A673 (cell line): ENCODE results near the gene UBE2B. TPM values are rescaled to one million over a fixed set of nuclear protein-coding genes. Genes with fewer than 3 reads are reported as not detected.

Experiments
- BruUV-seq: library from RNA; stranded (reverse); fragments of 400-500 nt; replicated peaks from 2 replicates; lab custom pipeline; 2021; lab: Mats Ljungman, UMichigan
- CTCF ChIA-PET: fragments of 300-600 bp; sonication (Branson Sonifier 250); formaldehyde crosslinking; loops from one replicate; lab custom pipeline; 2022; ENCODE audit warnings: antibody characterized with exemption; lab: Charles Lee
- POLR2A ChIA-PET: fragments of 300-600 bp; sonication (Branson Sonifier 250); formaldehyde crosslinking; loops from one replicate; lab custom pipeline; 2022; ENCODE audit warnings: antibody characterized with exemption; ENCODE audit not compliant: low non-redundant PET; lab: Charles Lee
- DNase-seq: peaks from one replicate; pipeline ENCODE4 v3.0.0-alpha.2; 2015; ENCODE audit warnings: low spot score
- H3K27ac ChIP-seq: fragments of 200-600 bp; sonication (generic); 2 replicates; pipeline ENCODE4 v1.5.1; 2016; ENCODE audit warnings: mixed run types, low read depth, mild to moderate bottlenecking, mixed read lengths, antibody characterized with exemption, low read length; ENCODE audit not compliant: poor library complexity, severe bottlenecking
- H3K27me3 ChIP-seq: fragments of 200-600 bp; sonication (generic); replicated peaks from 2 replicates; pipeline ENCODE4 v1.6.1; 2017; ENCODE audit warnings: mixed run types, low read depth, mild to moderate bottlenecking, mixed read lengths, antibody characterized with exemption, low read length; ENCODE audit not compliant: insufficient read depth, poor library complexity
- H3K36me3 ChIP-seq: fragments of 200-600 bp; sonication (generic); 2 replicates; pipeline ENCODE4 v1.6.1; 2016; ENCODE audit warnings: mixed run types, mild to moderate bottlenecking, mixed read lengths, antibody characterized with exemption, low read length; ENCODE audit not compliant: insufficient read depth, poor library complexity, severe bottlenecking
- H3K4me1 ChIP-seq: fragments of 200-600 bp; sonication (generic); 2 replicates; pipeline ENCODE4 v1.6.1; 2017; ENCODE audit warnings: mixed run types, mild to moderate bottlenecking, mixed read lengths, antibody characterized with exemption, low read length; ENCODE audit not compliant: insufficient read depth, poor library complexity, severe bottlenecking
- H3K4me3 ChIP-seq: fragments of 200-600 bp; sonication (generic); 2 replicates; pipeline ENCODE4 v1.5.1; 2016; ENCODE audit warnings: low read depth, mixed run types, mild to moderate bottlenecking, mixed read lengths, low read length; ENCODE audit not compliant: poor library complexity, severe bottlenecking
- H3K9me3 ChIP-seq: fragments of 200-600 bp; sonication (generic); 2 replicates; pipeline ENCODE4 v1.6.1; 2016; ENCODE audit warnings: mixed run types, low read depth, mild to moderate bottlenecking, mixed read lengths, antibody characterized with exemption, low read length; ENCODE audit not compliant: poor library complexity, severe bottlenecking
- EZH2 ChIP-seq: fragments of 200-600 bp; sonication (generic); IDR thresholded peaks from 2 replicates; pipeline ENCODE4 v1.6.1; 2017; ENCODE audit warnings: borderline replicate concordance, low read depth, mild to moderate bottlenecking, mixed read lengths, antibody characterized with exemption, low read length; ENCODE audit not compliant: poor library complexity, severe bottlenecking
- intact Hi-C: fragments of 100-400 bp; cut with micrococcal nuclease; formaldehyde crosslinking; loops from one replicate; pipeline ENCODE4 v1.10.0; 2022; ENCODE audit not compliant: unreplicated experiment
- total RNA-seq: library from RNA; stranded (reverse); gene quantifications from 2 replicates; pipeline ENCODE4 v1.2.3, GENCODE V29; 2021
- TF ChIP-seq, protein P1 (sequence below): fragments of 300-800, 200-600 bp; sonication (generic); conservative IDR thresholded peaks from 2 replicates; pipeline ENCODE4 v1.5.1; 2017; ENCODE audit warnings: low read depth, mild to moderate bottlenecking, antibody characterized with exemption, low read length, moderate library complexity, mixed read lengths

Gene UBE2B
- total RNA-seq, 1 experiment from 2014 or later, result 73.8 TPM

GRCh38 chr5:134410822-134411221, 39.5 kb downstream of the UBE2B start:
- H3K27ac ChIP-seq, result peak overlapping the region; percentile 76
- CTCF ChIA-PET, result no interaction called here
- intact Hi-C loops, result loop anchor here (5.0 kb wide), 4 partner anchors 56 to 166 kb away; no protein-coding TSS in a partner anchor

DNA sequence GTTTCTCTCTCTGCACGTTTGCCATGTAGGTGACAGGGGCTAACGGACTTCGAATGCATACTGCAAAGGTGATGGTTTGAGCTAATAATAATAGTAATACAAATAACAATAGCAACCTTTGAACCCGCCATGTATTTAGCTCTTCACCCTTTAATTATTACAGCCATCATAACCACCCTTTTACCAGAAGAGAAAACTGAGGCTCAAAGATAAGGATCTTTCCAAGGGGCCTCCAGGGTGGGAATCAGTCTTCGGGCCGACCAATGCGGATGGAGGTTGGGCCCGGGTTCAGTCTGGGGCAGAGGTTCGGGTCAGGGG, 39.8 kb downstream of the UBE2B start:
- intact Hi-C loops, result loop anchor here (5.0 kb wide), 4 partner anchors 56 to 166 kb away; no protein-coding TSS in a partner anchor
- H3K4me1 ChIP-seq, result peaks cover 7% of the 10 kb centered on the region
- no peak for DNase-seq
- peaks cover 5% of the 10 kb centered on the region for H3K36me3 ChIP-seq
- CTCF ChIA-PET, result no interaction called here
- TSS peak; percentile 77 for BruUV-seq
- no peaks in the 10 kb centered on the region for H3K9me3 ChIP-seq
- TF ChIP-seq, protein P1, sequence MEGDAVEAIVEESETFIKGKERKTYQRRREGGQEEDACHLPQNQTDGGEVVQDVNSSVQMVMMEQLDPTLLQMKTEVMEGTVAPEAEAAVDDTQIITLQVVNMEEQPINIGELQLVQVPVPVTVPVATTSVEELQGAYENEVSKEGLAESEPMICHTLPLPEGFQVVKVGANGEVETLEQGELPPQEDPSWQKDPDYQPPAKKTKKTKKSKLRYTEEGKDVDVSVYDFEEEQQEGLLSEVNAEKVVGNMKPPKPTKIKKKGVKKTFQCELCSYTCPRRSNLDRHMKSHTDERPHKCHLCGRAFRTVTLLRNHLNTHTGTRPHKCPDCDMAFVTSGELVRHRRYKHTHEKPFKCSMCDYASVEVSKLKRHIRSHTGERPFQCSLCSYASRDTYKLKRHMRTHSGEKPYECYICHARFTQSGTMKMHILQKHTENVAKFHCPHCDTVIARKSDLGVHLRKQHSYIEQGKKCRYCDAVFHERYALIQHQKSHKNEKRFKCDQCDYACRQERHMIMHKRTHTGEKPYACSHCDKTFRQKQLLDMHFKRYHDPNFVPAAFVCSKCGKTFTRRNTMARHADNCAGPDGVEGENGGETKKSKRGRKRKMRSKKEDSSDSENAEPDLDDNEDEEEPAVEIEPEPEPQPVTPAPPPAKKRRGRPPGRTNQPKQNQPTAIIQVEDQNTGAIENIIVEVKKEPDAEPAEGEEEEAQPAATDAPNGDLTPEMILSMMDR, result no peak
- TF ChIP-seq EZH2, result no peak
- peak overlapping the region; percentile 76 for H3K4me3 ChIP-seq
- no peaks in the 10 kb centered on the region for H3K27me3 ChIP-seq
- POLR2A ChIA-PET, result no interaction called here
- peak overlapping the region; percentile 76 for H3K27ac ChIP-seq

More at GRCh38 chr5:134410822-134411221, 39.5 kb downstream of the UBE2B start:
- POLR2A ChIA-PET, result no interaction called here
- Histone ChIP-seq H3K4me3 (peak overlapping the region; percentile 76), H3K9me3 (no peaks in the 10 kb centered on the region), H3K27me3 (no peaks in the 10 kb centered on the region), H3K36me3 (peaks cover 8% of the 10 kb centered on the region), H3K4me1 (peaks cover 7% of the 10 kb centered on the region)
- no TSS peak for BruUV-seq
- TF ChIP-seq, protein P1, result no peak
- TF ChIP-seq EZH2, result no peak
- no peak for DNase-seq

- peaks cover under 1% of the 10 kb centered on the region for H3K36me3 ChIP-seq
- POLR2A ChIA-PET, result no interaction called here
- CTCF ChIA-PET, result no interaction called here
- peaks cover 7% of the 10 kb centered on the region for H3K4me1 ChIP-seq
- BruUV-seq, result no TSS peak
- TF ChIP-seq, protein P1, result peak; percentile 89
- TF ChIP-seq EZH2, result no peak
- H3K4me3 ChIP-seq, result peak within 1 kb of the TSS; percentile 76
- H3K27me3 ChIP-seq, result no peaks in the 10 kb centered on the region
- intact Hi-C loops, result loop anchor here (5.0 kb wide), 4 partner anchors 56 to 166 kb away; no protein-coding TSS in a partner anchor
- DNase-seq, result peak; percentile 92
- no peaks in the 10 kb centered on the region for H3K9me3 ChIP-seq
- H3K27ac ChIP-seq, result peak within 1 kb of the TSS; percentile 76
Observed at GRCh38 chr5:134411546-134412266, 40.3 kb downstream of the UBE2B start, which contains the start of gene CDKN2AIPNL. Gene CDKN2AIPNL, minus strand, starts transcription at chr5:134411881. Its CDS starts 27 bp downstream, at chr5:134411854.
